Measurements from ENCODE around the gene MRGPRE.

GRCh38 chr11:3206922-3207204 is 25.4 kb downstream of the MRGPRE start:
- TF ChIP-seq CTCF (IDR thresholded peaks at IDR 0.05) (no peak), EP300 (IDR thresholded peaks at IDR 0.05) (no peak), POLR2A (IDR thresholded peaks at IDR 0.05) (no peak), POLR2AphosphoS5 (IDR thresholded peaks at IDR 0.05) (no peak)

Data from suprapubic skin (tissue), 4 donors.